Naive thymus-derived CD8-positive, alpha-beta T cell (primary cell): Measurements from ENCODE around the gene CTDP1. TPM values are rescaled to one million over a fixed set of nuclear protein-coding genes. Genes with fewer than 3 reads are reported as not detected.

ENCODE experiments used
- ATAC-seq, 2 donors: fragments of 150-1000 bp; cut with Tn5 transposase in 1 of 2; sonication (Bioruptor Pico), chemical (Tn5 transposase) in 1 of 2; 1 replicate in 1 of 2; 2 replicates in 1 of 2; pipeline ENCODE4 v1.10.0; 2021; ENCODE audit warnings: mild to moderate bottlenecking in 2 of 2, moderate library complexity in 2 of 2
- POLR2A ChIA-PET: fragments of 350-600 bp; sonication (Branson Sonifier 250); formaldehyde crosslinking; loops from one replicate; lab custom pipeline; 2021; ENCODE audit warnings: antibody characterized with exemption; lab: Charles Lee
- DNase-seq, 10 donors: peaks; one replicate each; pipeline versions ENCODE4 v3.0.0 to v3.0.0-alpha.2; 2020 to 2022
- H3K27ac Mint-ChIP-seq, 10 donors: one replicate each; pipeline ENCODE4 v1.8.0; 2020 to 2022; ENCODE audit warnings: mild to moderate bottlenecking in 10 of 10, mixed read lengths in 10 of 10, moderate library complexity in 4 of 10, inconsistent platforms in 1 of 10
- H3K27me3 Mint-ChIP-seq, 5 donors: one replicate each; pipeline ENCODE4 v1.8.0; 2021 to 2022; ENCODE audit warnings: mixed read lengths in 5 of 5
- H3K36me3 Mint-ChIP-seq, 3 donors: one replicate each; pipeline ENCODE4 v1.8.0; 2020 to 2022; ENCODE audit warnings: mixed read lengths in 3 of 3, mild to moderate bottlenecking in 2 of 3, inconsistent platforms in 1 of 3
- H3K4me1 Mint-ChIP-seq, 4 donors: one replicate each; pipeline ENCODE4 v1.8.0; 2021 to 2022; ENCODE audit warnings: mixed read lengths in 4 of 4
- H3K4me3 Mint-ChIP-seq, 10 donors: one replicate each; pipeline ENCODE4 v1.8.0; 2020 to 2022; ENCODE audit warnings: mild to moderate bottlenecking in 10 of 10, mixed read lengths in 10 of 10, moderate library complexity in 6 of 10, inconsistent platforms in 1 of 10
- H3K9me3 Mint-ChIP-seq, 9 donors: one replicate each; pipeline ENCODE4 v1.8.0; 2020 to 2022; ENCODE audit warnings: mixed read lengths in 9 of 9, mild to moderate bottlenecking in 3 of 9, inconsistent platforms in 1 of 9, moderate library complexity in 1 of 9
- polyA plus RNA-seq, 3 donors: library from polyadenylated mRNA; unstranded; fragments of 300-500 nt; fragmentation: Illumina TruSeq; gene quantifications; one replicate each; pipeline ENCODE4 v1.2.3, GENCODE V29; 2021
- total RNA-seq, 8 experiments: library from RNA in 2 of 8; stranded (reverse) in 2 of 8; gene quantifications; one replicate each; pipeline ENCODE4 v1.2.3 and lab custom pipeline; 2021 to 2026

The CTDP1 gene
- total and polyA plus RNA-seq, 5 experiments from 2014 or later: 7.9 to 46.2 (median 31.1) TPM

DNA sequence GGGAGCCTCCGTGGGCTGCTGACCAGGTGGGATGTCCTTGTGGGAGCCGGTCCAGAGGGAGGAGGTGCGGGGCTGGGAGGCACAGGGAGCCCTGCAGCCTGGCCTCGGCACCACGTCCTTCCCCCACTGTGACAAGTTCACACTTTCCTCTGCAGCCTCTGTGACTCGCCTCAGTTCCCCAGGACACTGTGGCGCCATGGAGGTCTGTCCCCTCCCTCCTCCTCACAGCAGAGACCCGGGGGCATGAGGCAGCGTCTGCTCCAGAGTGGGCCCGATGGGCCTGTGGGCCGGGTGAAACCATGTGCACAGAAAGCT is 90.9 kb downstream of the CTDP1 start:
- Mint-ChIP-seq H3K27me3 (peaks cover 16 to 46% (median 35%) of the 10 kb centered on the region in 5 donors), H3K27ac (no peak overlapping the region), H3K4me1 (no peaks in the 10 kb centered on the region), H3K36me3 (peaks cover 5 to 20% (median 13%) of the 10 kb centered on the region in 3 donors), H3K9me3 (peaks cover 2 to 24% (median 12%) of the 10 kb centered on the region in 9 donors), H3K4me3 (no peak overlapping the region)
- DNase-seq (no peak), ATAC-seq (no peak)
- POLR2A ChIA-PET: no interaction called here

GRCh38 chr18:79770826-79771225 is 91.2 kb downstream of the CTDP1 start:
- DNase-seq (no peak), ATAC-seq (no peak)
- Mint-ChIP-seq H3K4me1 (no peaks in the 10 kb centered on the region), H3K9me3 (peaks cover 2 to 24% (median 12%) of the 10 kb centered on the region in 9 donors), H3K4me3 (no peak overlapping the region), H3K36me3 (peaks cover 5 to 18% (median 13%) of the 10 kb centered on the region in 3 donors), H3K27me3 (peaks cover 16 to 50% (median 34%) of the 10 kb centered on the region in 5 donors), H3K27ac (no peak overlapping the region)
- POLR2A ChIA-PET: no interaction called here

- Mint-ChIP-seq H3K27me3 (peaks cover 17 to 57% (median 36%) of the 10 kb centered on the region in 5 donors), H3K4me3 (no peak overlapping the region), H3K4me1 (no peaks in the 10 kb centered on the region), H3K9me3 (peaks cover 0 to 24% (median 12%) of the 10 kb centered on the region in 9 donors), H3K36me3 (peaks cover 5 to 15% (median 13%) of the 10 kb centered on the region in 3 donors), H3K27ac (no peak overlapping the region)
- DNase-seq (peak in 1 of 10 donors; percentile 59), ATAC-seq (no peak)
- POLR2A ChIA-PET: no interaction called here
These were observed 92.0 kb downstream of the CTDP1 start for GRCh38 chr18:79771446-79772107.

GRCh38 chr18:79772108-79772864 is 92.7 kb downstream of the CTDP1 start:
- H3K27me3 Mint-ChIP-seq: peaks cover 18 to 58% (median 38%) of the 10 kb centered on the region in 5 donors
- peaks cover 5 to 13% (median 10%) of the 10 kb centered on the region in 3 donors for H3K36me3 Mint-ChIP-seq
- DNase-seq (peak in 1 of 10 donors; percentile 56), ATAC-seq (no peak)
- POLR2A ChIA-PET: no interaction called here
- H3K9me3 Mint-ChIP-seq: peaks cover under 1 to 21% (median 11%) of the 10 kb centered on the region in 9 donors
- H3K4me1 Mint-ChIP-seq: no peaks in the 10 kb centered on the region
- no peak overlapping the region for H3K4me3 Mint-ChIP-seq
- no peak overlapping the region for H3K27ac Mint-ChIP-seq

DNA sequence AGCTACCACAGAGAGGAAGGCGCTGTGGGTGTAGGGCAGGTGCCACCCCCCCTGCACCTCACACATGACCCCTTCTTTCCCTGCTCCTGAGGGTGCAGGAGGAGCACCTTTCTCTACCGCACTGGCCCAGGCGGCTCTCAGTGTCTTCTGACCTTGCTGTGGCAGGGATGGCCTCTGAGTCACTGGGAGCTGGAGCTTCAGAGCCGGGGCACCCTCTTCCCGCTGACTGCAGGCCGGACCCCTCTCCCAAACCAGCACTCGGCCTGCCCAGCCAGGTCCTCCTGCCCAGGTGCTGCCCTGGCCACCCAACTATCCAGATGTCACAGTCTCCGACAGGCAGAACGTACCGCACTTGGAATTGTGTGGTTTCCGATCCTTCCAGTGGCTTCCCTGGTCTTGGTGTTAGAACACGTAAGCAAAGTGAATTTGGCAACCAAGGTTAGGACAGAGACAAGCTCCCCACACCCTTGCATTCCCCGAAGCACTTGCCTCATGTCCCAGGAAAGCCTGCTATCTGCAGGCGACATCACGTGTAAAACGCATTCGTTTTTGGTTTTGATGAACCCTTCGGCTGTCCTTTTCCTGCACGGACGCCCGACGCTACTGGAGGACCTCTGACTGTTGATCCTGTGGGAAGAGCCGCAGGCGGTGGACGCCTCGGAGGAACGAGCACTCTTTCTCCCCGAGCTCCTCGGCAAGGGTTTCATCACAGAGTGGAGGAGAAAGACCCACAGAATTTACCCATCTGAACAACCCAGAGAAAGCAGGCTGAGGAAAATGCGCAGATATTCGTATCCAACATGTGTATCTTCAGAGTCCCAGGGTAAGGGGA is 93.5 kb downstream of the CTDP1 start:
- Mint-ChIP-seq H3K27me3 (peaks cover 15 to 58% (median 37%) of the 10 kb centered on the region in 5 donors), H3K9me3 (peaks cover 0 to 13% (median 4%) of the 10 kb centered on the region in 9 donors), H3K4me3 (no peak overlapping the region), H3K27ac (no peak overlapping the region), H3K4me1 (no peaks in the 10 kb centered on the region), H3K36me3 (peaks cover 0 to 5% (median 5%) of the 10 kb centered on the region in 3 donors)
- ATAC-seq (no peak), DNase-seq (no peak)
- POLR2A ChIA-PET: no interaction called here

DNA sequence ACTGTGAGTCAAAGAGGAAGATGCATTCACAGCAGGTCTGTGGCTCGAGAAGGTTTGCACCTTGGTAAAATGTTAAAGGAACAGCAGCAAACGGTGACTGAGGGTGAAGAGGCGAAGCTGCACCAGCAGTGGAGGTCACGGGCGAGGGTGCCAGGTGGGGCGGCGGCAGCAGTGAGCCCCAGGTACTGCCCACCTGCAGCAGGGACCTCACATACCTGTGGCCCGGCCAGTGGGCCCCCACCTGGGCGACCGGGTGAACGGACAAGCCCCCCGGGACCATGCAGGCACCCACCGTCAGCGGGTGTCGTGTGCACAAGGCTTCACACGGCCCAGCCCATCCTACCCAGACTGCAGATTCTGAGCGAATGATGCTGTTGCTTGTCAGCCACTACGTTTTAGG is 94.5 kb downstream of the CTDP1 start:
- POLR2A ChIA-PET: no interaction called here
- H3K27ac Mint-ChIP-seq: no peak overlapping the region
- no peaks in the 10 kb centered on the region for H3K4me1 Mint-ChIP-seq
- H3K27me3 Mint-ChIP-seq: peaks cover 15 to 65% (median 44%) of the 10 kb centered on the region in 5 donors
- no peaks in the 10 kb centered on the region for H3K36me3 Mint-ChIP-seq
- no peak overlapping the region for H3K4me3 Mint-ChIP-seq
- peaks cover 0 to 4% (median 0%) of the 10 kb centered on the region in 9 donors for H3K9me3 Mint-ChIP-seq
- ATAC-seq: no peak
- DNase-seq: no peak

DNA sequence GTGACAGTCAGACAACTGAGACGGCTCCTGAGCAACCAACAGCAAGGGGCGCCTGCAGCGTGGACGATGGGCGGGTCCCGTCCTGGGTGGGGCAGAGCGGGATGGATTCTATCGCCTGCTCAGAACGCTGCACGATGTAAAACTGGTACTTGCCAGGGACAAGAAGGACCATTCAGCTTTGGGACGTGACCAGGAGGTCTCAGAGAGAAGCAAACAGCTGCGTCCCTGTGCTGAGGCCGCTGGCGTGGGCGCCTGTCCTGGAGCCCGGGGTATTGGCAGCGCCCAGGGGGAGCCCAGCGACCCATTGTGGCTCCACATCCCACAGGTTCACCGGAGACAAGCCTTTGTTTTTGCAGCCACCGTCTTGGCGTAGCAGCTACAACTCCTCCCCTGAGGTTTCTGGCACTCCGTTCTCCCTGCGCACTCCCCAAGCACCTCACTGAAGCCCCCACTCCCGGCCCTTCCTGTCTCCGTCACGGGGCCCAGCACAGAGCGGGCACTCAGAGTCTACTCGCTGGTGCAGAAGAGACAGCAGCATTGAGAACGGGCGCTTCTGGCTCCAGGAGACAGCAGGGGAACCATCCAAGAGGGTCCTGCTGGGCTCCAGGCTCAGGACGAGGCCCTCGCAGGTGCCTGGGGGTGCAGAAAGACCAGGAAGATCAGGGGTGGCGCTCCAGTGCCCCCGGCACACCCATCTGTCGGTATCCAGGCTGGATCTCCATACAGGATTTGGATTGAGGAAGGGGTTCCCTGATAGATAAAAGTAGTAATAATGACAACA is 96.0 kb downstream of the CTDP1 start:
- H3K27me3 Mint-ChIP-seq: peaks cover 13 to 58% (median 41%) of the 10 kb centered on the region in 5 donors
- no peaks in the 10 kb centered on the region for H3K36me3 Mint-ChIP-seq
- no peak overlapping the region for H3K27ac Mint-ChIP-seq
- DNase-seq (peak in 1 of 10 donors; percentile 30), ATAC-seq (no peak)
- no peaks in the 10 kb centered on the region for H3K4me1 Mint-ChIP-seq
- POLR2A ChIA-PET: no interaction called here
- no peak overlapping the region for H3K4me3 Mint-ChIP-seq
- H3K9me3 Mint-ChIP-seq: peaks cover 0 to 4% (median 0%) of the 10 kb centered on the region in 9 donors

DNA sequence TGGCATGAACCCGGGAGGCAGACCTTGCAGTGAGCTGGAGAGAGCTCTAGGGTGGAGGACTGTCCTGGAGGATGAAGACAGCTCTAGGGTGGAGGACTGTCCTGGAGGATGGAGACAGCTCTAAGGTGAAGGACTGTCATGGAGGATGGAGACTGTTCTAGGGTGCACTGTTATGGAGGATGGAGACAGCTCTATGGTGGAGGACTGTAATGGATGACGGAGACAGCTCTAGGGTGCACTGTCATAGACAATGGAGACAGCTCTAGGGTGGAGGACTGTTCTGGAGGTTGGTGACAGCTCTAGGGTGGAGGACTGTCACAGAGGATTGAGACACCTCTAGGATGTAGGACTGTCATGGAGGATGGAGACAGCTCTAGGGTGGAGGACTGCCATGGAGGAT is 97.1 kb downstream of the CTDP1 start:
- Mint-ChIP-seq H3K27ac (peak overlapping the region in 2 of 10 donors; percentile 46 to 82), H3K9me3 (peaks cover 0 to 4% (median 0%) of the 10 kb centered on the region in 9 donors), H3K4me1 (no peaks in the 10 kb centered on the region), H3K27me3 (peaks cover 13 to 58% (median 41%) of the 10 kb centered on the region in 5 donors), H3K36me3 (no peaks in the 10 kb centered on the region), H3K4me3 (no peak overlapping the region)
- POLR2A ChIA-PET: no interaction called here
- DNase-seq: no peak
- ATAC-seq: no peak

DNA sequence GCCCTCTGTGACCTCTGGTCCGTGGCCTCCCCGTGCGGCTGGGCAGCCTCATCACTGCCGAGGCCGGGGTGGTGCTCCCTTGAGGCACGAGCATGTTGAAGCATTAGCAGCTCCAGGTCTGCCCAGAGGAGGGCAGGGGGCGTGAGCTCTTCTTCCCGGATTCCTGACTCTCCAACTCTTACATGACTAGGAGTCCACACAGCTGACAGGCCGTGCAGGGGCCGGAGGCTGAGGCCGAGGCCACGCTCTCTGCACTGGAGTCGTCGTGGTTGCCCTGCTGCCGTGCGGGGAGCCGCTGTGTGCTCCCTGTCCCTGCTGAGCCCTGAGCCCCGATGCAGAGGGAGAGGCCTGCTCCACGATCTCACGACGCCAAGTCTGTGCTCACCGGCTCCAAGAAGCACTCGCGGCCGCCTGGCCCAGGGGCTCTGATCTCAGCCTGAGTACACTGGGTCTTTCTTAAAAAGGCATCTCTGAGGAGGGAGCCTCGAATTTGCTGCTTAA is 98.7 kb downstream of the CTDP1 start:
- H3K4me3 Mint-ChIP-seq: no peak overlapping the region
- no peaks in the 10 kb centered on the region for H3K4me1 Mint-ChIP-seq
- POLR2A ChIA-PET: no interaction called here
- peaks cover 0 to 4% (median 0%) of the 10 kb centered on the region in 9 donors for H3K9me3 Mint-ChIP-seq
- no peaks in the 10 kb centered on the region for H3K36me3 Mint-ChIP-seq
- no peak for DNase-seq
- H3K27ac Mint-ChIP-seq: peak overlapping the region in 1 of 10 donors; percentile 24
- no peak for ATAC-seq
- H3K27me3 Mint-ChIP-seq: peaks cover 7 to 54% (median 35%) of the 10 kb centered on the region in 5 donors

GRCh38 chr18:79779021-79779699 is 99.6 kb downstream of the CTDP1 start:
- Mint-ChIP-seq H3K27ac (no peak overlapping the region), H3K4me3 (no peak overlapping the region), H3K27me3 (peaks cover 7 to 53% (median 36%) of the 10 kb centered on the region in 5 donors), H3K36me3 (no peaks in the 10 kb centered on the region), H3K4me1 (no peaks in the 10 kb centered on the region), H3K9me3 (peaks cover 0 to 4% (median 0%) of the 10 kb centered on the region in 9 donors)
- no peak for ATAC-seq
- POLR2A ChIA-PET: no interaction called here
- DNase-seq: no peak

GRCh38 chr18:79779700-79780190 is 100.1 kb downstream of the CTDP1 start:
- peaks cover 10 to 59% (median 40%) of the 10 kb centered on the region in 5 donors for H3K27me3 Mint-ChIP-seq
- peaks cover 0 to 4% (median 0%) of the 10 kb centered on the region in 9 donors for H3K9me3 Mint-ChIP-seq
- POLR2A ChIA-PET: no interaction called here

More at GRCh38 chr18:79779700-79780190, 100.1 kb downstream of the CTDP1 start:
- no peaks in the 10 kb centered on the region for H3K4me1 Mint-ChIP-seq
- no peaks in the 10 kb centered on the region for H3K36me3 Mint-ChIP-seq
- DNase-seq (no peak), ATAC-seq (no peak)
- H3K4me3 Mint-ChIP-seq: no peak overlapping the region
- H3K27ac Mint-ChIP-seq: no peak overlapping the region
